HG03060 (cell line): Measurements from ENCODE around the gene JAK1.
"Not testable (repeated sequence)": the region's sequence is repeated elsewhere in the genome, so short reads cannot be mapped to it uniquely, and the experiment has no call there.

Experiments
- ATAC-seq: cut with Tn5 transposase; IDR thresholded peaks from one replicate; pipeline ENCODE4 v1.9.1; 2021; ENCODE audit warnings: low read depth, moderate number of reproducible peaks; ENCODE audit not compliant: unreplicated experiment

Gene JAK1

GRCh38 chr1:64966158-64966971 lies at the start of gene JAK1:
JAK1 (minus strand) TSS chr1:64966549; CDS start chr1:64886264, 80,285 bp downstream.
- peak; percentile 42 for ATAC-seq

DNA sequence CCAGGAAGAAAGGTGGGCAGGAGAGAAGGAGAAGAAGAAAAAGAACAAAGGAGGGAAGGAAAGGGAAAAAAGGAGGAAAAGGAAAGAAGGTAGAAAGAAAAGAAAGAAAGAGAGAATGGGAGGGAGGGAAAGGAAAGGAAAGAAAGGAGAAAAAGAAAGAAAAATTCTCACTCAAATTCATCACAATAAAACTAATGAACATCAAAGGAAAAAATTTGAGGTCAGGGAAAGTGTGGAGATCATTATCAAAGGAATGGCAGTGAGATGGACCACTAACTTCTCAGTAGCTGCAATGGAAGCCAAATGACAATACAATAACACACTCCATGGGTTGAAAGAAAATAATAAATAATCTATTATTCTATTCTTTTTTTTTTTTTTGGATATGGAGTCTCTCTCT lies 48.0 kb upstream of the JAK1 start:
- no peak for ATAC-seq

GRCh38 chr1:65011983-65012382 lies 45.6 kb upstream of the JAK1 start:
- ATAC-seq = no peak

DNA sequence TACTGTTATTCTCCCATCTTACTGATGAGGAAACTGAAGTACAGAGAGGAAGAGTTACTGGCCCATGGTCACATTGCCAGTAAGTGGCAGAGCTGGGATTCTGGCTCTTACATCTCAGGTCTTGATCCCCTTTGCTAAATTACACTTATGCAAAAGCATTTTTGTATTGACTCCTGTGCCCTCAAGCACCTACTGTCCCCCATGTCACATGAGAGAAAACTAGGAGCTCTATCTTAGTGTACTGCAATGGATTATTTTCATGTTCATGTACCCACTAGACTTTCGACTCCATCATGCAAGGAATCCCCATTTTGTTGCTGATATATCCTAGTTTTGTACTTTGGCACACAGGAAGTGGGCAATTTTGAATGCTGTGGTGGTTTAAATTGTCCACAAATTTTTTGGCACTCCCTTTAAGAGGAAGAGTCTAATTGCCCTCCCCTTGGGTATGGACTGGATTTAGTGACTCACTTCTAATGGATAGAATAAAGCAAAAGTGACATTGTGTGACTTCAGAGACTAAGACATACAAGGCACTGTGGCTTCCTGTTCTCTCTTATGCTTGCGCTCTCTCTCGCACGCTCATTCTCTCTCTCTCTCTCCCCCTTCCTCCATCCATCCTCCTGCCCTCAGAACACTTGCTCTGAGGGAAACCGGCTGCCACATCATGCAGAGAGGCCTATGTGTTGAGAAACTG lies 43.5 kb upstream of the JAK1 start:
- ATAC-seq = no peak

DNA sequence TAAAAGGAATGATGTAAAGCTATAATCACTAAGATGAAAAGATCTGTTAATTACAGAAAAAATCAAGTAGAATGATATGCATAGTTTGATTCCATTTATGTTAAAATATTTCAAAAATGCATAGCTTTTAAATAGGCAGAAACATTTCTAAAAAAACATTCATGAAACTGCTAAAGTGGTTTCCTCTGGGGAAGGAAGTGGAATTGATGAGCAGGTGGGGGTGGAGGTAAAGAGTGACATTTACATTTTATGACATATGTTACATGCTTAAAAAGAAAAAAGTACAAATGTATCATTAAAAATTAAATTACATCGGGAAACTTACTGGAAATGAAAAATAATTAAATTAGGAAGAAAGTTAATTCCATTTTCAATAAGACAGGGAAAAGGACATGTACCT lies 42.8 kb upstream of the JAK1 start:
- no peak for ATAC-seq

GRCh38 chr1:65006806-65007205 lies 40.5 kb upstream of the JAK1 start:
- no peak for ATAC-seq

DNA sequence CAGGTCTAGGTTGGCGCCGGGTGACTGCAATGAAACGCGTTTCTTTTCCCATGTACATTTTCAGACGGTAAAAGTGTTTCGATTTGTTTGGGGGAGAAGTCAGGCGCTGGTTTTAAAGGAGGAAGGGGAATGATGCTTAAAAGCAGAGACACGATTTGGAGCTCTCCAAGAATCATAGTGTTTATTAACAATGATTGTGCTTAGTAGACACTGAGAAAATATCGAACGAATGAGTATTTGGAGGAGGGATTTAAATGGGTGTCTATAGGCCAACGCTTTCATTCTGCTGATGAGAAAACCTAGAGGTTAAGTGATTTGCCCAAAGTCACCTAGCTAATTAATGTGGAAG lies 36.9 kb upstream of the JAK1 start:
- ATAC-seq = no peak

DNA sequence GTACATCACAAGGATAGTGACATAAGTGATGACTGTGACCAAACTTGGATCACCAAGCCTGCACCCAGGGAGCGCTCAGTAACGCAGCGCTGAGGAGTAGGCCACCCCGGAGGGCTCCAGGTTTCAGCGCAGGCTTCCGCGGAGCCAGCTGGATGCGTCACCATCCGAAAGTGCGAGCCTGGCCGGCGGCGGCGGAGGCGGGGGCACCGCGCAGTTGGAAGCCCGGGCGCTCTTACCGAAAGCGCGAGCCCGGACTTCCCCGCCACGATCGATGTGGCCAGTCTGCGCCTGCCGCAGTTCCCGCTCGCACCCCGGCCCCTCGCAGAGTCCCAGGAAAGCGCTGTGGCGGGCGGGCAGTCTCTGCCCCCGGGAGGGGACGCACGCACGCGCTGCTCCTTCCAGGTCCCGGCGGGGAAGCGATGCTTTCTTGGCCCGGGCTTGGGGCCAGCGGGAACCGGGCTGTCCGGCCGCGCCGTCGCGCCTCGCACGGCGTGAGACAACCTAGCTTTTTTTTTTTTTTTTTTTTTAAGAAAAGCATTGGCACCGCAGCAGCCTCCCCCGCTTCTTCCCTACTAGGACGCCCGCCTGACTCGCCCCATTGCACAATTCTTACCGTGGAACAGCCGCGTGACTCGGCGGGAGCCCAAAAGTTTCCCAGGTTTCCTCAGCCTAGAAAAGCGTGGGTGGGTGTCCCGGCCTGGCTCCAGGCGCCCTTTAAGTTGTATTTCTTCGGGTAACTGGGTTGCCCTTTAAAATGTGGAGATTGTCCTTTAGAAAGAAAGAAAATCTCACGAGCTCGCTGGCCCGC lies 36.4 kb upstream of the JAK1 start:
- ATAC-seq = no peak

- no peak for ATAC-seq
These were observed 35.8 kb upstream of the JAK1 start for GRCh38 chr1:65002156-65002507.

DNA sequence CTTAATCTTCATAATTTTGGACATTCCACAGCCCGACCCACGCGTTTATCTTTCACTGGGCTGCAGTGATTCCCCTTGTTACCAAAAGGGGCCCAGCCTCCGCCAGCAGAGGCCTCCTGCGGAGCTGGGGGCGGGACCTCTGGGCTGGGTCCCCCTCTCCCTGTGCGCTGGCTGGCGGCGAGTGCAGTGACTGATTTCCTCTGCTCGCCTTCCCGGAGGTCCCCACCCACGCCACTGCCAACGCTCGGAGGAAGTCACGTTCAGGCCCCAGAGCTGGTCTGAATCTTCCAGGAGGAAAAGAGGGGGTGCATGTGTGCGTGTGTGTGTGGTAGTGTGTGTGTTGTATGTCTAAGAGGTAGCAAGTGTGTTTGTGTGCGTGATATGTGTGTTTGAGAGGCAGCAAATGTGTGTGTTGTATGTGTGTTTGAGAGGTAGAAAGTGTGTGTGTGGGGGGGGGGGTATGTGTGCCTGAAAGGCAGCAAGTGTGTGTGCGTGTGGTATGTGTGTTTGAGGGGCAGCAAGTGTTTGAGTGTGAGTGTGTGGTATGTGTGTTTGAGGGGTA lies 35.0 kb upstream of the JAK1 start:
- ATAC-seq = no peak

DNA sequence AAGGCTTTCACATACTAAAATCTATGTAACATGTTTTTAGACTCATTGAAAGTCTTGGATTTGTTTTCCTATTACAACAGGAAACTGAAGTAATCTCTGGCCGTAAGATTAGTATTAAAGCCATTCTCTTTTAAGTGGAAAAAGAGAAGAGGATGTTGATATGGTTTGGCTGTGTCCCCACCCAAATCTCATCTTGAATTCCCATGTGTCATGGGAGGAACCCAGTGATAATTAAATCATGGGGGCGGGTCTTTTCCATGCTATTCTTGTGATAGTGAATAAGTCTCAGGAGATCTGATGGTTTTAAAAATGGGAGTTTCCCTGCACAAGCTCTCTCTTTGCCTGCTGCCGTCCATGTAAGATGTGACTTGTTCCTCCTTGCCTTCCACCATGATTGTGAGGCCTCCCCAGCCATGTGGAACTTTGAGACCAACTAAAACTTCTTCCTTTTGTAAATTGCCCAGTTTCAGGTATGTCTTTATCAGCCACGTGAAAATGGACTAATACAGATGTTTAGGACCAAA lies 32.1 kb upstream of the JAK1 start:
- ATAC-seq = not testable (repeated sequence)

GRCh38 chr1:64996541-64997257 lies 30.4 kb upstream of the JAK1 start:
- ATAC-seq = no peak

- no peak for ATAC-seq
These were observed 29.0 kb upstream of the JAK1 start for GRCh38 chr1:64995316-64995715.

GRCh38 chr1:64986903-64987871 lies 20.8 kb upstream of the JAK1 start:
- peak; percentile 98 for ATAC-seq

DNA sequence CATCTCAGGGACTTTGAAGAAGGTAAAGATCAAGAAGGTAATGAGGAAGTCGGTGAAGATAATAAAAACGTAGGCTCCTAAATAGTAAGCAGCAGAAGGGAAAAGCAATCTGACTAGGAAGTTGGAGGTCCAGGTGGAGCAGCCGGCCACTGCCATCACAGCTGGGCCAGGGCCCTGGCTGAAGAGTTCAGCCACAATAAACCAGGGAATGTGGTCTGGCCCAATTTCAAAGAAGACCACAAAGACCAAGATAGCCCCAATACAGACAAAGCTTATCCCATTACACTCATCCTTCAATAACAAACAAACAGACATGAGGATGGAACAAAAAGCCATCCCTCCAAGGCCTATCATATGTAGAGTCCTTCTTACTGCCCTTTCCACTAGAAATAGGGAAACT lies 18.4 kb upstream of the JAK1 start:
- no peak for ATAC-seq

GRCh38 chr1:64984106-64984505 lies 17.8 kb upstream of the JAK1 start:
- no peak for ATAC-seq

- no peak for ATAC-seq
These were observed 16.8 kb upstream of the JAK1 start for GRCh38 chr1:64983110-64983509.

GRCh38 chr1:64981601-64982533 lies 15.5 kb upstream of the JAK1 start:
- ATAC-seq = no peak
